NCI-H345 (cell line): ENCODE data around the gene DENND1C.

Source experiments
- DNase-seq: peaks from one replicate; lab custom pipeline; 2025; lab: John Stamatoyannopoulos, UW

Gene DENND1C

GRCh38 chr19:6481541-6482342, at the start of gene DENND1C:
Gene DENND1C (minus strand): TSS chr19:6481787. CDS start chr19:6481695, 92 bp downstream.
- DNase-seq, result no peak

- DNase-seq, result peak; percentile 43
Measured at GRCh38 chr19:6530386-6531162, 49.0 kb upstream of the DENND1C start, which contains the start of gene TNFSF9. Gene TNFSF9 (plus strand): TSS chr19:6531026. CDS start chr19:6531037, 11 bp downstream.

DNA sequence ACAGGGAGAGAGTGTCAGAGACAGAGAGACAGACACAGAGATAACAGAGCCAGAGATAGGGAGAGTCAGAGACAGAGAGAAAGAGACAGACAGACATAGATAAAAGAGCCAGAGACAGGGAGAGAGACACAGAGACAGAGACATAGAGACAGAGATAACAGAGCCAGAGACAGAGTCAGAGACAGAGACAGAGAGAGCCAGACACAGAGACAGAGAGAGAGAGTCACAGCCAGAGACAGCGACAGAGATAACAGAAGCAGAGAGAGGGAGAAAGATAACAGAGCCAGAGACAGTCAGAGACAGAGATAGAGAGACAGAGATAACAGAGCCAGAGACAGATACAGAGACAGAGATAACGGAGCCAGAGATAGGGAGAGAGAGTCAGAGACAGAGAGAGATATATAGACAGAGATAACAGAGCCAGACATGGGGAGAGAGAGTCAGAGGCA, 48.4 kb upstream of the DENND1C start:
- no peak for DNase-seq

DNA sequence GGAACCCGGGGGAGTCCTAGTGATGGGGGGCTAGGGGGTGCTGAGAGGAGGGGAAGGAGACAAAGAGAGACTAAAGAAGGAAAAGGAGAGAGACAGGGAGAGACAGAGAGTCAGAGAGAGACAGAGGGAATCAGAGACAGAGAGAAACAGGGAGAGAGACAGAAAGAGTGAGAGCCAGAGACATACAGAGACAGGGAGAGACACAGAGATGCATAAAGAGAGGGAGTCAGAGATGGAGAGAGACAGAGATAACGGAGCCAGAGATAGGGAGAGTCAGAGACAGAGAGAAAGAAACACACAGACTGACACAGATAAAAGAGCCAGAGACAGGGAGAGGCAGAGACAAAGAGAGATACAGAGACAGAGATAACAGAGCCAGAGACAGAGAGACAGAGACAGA, 47.8 kb upstream of the DENND1C start:
- DNase-seq, result no peak

GRCh38 chr19:6528544-6529121, 47.0 kb upstream of the DENND1C start:
- DNase-seq, result no peak

DNA sequence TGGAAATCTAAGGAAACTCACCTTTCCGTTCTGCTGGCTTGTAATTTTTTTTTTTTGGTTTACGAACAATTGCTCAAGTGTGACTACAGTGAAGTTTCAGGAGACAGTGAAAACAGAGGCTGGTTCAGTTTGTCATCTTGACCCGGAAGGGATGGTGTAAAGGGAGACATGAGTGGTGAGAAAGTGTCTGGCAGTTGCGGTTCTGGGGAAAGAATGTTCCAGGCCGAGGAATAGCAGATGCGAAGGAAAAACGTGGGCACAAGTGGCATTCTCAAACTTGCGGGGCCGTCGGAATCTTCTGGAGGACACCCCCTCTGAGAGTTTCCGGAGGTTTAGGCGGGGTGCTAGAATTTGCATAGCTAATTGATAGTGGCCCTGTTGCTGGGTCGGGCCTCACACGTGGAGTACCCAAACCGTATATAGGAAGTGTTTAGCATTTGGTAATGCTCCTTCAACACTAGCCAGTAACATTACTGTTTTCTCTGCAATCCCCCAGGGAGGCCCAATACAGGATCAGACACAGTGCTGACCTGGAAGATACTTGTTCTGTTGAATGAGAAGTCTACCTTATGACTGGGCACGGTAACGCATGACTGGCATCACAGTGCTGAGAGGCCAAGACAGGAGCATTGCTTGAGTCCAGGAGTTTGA, 46.4 kb upstream of the DENND1C start:
- DNase-seq, result no peak

DNA sequence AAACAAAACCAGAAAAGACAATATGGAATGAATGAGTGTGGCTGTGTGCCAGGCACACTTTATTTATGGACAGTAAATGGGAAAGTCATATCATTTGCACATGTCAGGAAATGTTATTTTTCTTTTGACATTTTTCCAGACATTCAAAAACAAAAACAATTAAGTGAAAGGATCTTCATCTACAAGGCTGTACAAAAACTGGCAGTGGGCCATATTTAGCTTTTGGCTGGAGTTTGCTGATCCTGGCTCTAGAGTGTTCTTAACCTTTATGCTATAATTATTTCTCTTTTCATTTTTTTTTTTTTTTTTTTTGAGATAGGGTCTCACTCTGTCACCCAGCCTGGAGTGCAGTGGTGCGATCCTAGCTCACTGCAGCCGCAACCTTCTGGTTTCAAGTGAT, 42.7 kb upstream of the DENND1C start:
- no peak for DNase-seq

- no peak for DNase-seq
Measured at GRCh38 chr19:6522712-6523111, 41.1 kb upstream of the DENND1C start.

- no peak for DNase-seq
Measured at GRCh38 chr19:6521718-6522646, 40.4 kb upstream of the DENND1C start.

GRCh38 chr19:6519289-6519688, 37.7 kb upstream of the DENND1C start:
- DNase-seq, result no peak

GRCh38 chr19:6518145-6518911, 36.7 kb upstream of the DENND1C start:
- no peak for DNase-seq

DNA sequence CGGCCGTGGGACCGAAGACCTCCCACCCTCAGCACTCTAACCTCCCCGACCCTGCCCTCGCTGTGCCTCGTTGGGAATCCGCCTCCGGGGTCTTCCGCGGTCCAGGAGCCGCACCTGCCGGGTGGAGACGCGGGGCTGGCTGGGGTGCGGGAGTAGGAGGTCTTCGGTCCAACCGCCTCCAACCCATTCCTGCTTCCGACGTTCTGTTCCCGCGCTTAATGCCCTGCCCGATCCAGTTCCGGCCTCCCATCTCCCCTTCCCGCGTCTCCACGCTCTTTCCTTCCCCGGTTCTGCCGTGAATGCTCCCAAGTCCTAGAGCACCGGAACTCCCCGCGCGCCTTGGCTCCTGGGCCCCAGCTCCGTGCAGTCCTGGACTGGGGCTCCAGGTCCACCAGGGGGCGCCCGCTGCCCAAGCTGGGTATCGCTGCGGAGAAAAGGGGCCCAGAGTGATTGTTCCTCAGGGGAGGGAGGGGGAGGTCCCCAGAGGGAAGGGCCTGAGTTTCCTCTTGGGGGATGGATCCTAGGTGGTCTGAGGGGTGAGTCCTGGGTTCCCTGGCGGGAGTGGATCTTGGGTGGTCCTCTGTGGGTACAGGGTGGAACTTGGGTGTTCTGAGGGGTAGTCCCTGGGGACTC, 35.2 kb upstream of the DENND1C start:
- DNase-seq, result peak; percentile 91

DNA sequence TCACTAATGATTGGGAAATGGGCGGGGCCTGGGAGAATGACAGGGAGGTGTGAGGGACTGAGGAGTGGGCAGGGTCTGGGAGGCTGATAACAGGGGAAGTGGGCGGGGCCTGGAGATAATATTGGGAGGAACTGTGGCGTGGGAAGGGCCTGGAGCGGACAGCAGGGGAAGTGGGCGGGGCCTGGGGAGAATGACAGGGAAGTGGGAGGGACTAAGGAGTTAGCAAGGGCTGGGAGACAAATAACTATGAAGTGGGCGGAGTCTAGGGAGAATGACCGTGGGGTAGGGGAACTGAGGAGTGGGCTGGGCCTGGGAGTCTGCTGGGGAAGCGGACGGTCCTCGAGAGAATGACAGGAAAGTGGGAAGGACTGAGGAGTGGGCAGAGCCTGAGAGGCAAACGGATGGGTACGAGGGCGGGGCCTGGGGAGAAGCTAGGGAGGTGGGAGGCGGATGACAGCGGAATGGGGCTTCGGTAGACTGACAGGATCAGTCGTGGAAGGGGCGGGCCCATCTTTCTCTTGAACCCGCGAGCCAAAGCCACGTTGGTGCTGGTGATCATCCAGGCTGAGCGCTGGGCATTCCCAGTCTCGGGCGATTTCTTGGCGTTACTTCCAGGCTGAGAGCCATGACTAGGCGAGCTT, 34.6 kb upstream of the DENND1C start:
- peak; percentile 84 for DNase-seq

- no peak for DNase-seq
Measured at GRCh38 chr19:6514926-6515544, 33.4 kb upstream of the DENND1C start.

GRCh38 chr19:6514089-6514488, 32.5 kb upstream of the DENND1C start:
- no peak for DNase-seq

GRCh38 chr19:6510618-6511017, 29.0 kb upstream of the DENND1C start:
- DNase-seq, result no peak

- DNase-seq, result no peak
Measured at GRCh38 chr19:6509118-6509971, 27.8 kb upstream of the DENND1C start.
